Activated CD4-positive, CD25-positive, alpha-beta regulatory T cell treated with anti-CD3 and anti-CD28 coated beads, Interleukin-2, amount 50 U/mL, for 16 hours (primary cell): ENCODE measurements around the gene AFF3.
"Not testable (repeated sequence)": the region's sequence is repeated elsewhere in the genome, so short reads cannot be mapped to it uniquely, and the experiment has no call there.

Experiments
- DNase-seq: peaks from one replicate; pipeline ENCODE4 v3.0.0-alpha.2; 2020; ENCODE audit warnings: low read depth, low spot score

The AFF3 gene

GRCh38 chr2:99787769-99788382, 354.5 kb downstream of the AFF3 start:
- no peak for DNase-seq

- no peak for DNase-seq
Observed at GRCh38 chr2:99786636-99787390, 355.6 kb downstream of the AFF3 start.

- DNase-seq, result no peak
Observed at GRCh38 chr2:99784946-99785345, 357.4 kb downstream of the AFF3 start.

GRCh38 chr2:99784282-99784681, 358.1 kb downstream of the AFF3 start:
- no peak for DNase-seq

- DNase-seq, result no peak
Observed at GRCh38 chr2:99780276-99780675, 362.1 kb downstream of the AFF3 start.

GRCh38 chr2:99779276-99779675, 363.1 kb downstream of the AFF3 start:
- no peak for DNase-seq

GRCh38 chr2:99777656-99778290, 364.6 kb downstream of the AFF3 start:
- no peak for DNase-seq

GRCh38 chr2:99776906-99777646, 365.3 kb downstream of the AFF3 start:
- no peak for DNase-seq

- no peak for DNase-seq
Observed at GRCh38 chr2:99776206-99776905, 366.0 kb downstream of the AFF3 start.

GRCh38 chr2:99775585-99775984, 366.8 kb downstream of the AFF3 start:
- no peak for DNase-seq

GRCh38 chr2:99773642-99774041, 368.7 kb downstream of the AFF3 start:
- not testable (repeated sequence) for DNase-seq

- no peak for DNase-seq
Observed at GRCh38 chr2:99772591-99773331, 369.6 kb downstream of the AFF3 start.

GRCh38 chr2:99771681-99772333, 370.6 kb downstream of the AFF3 start:
- no peak for DNase-seq

- no peak for DNase-seq
Observed at GRCh38 chr2:99770876-99771275, 371.5 kb downstream of the AFF3 start.

- no peak for DNase-seq
Observed at GRCh38 chr2:99765731-99766318, 376.6 kb downstream of the AFF3 start.

GRCh38 chr2:99763764-99764163, 378.6 kb downstream of the AFF3 start:
- DNase-seq, result no peak

GRCh38 chr2:99762714-99763113, 379.7 kb downstream of the AFF3 start:
- DNase-seq, result no peak

- DNase-seq, result no peak
Observed at GRCh38 chr2:99757611-99758114, 384.7 kb downstream of the AFF3 start.

- no peak for DNase-seq
Observed at GRCh38 chr2:99756059-99756458, 386.3 kb downstream of the AFF3 start.

GRCh38 chr2:99754210-99754609, 388.2 kb downstream of the AFF3 start:
- DNase-seq, result no peak
